ENCODE data around the gene TCP11. TPM values are rescaled to one million over a fixed set of nuclear protein-coding genes. Genes with fewer than 3 reads are reported as not detected.

The TCP11 gene
- total and polyA plus RNA-seq, 5 donors from 2014 or later, result not detected

DNA sequence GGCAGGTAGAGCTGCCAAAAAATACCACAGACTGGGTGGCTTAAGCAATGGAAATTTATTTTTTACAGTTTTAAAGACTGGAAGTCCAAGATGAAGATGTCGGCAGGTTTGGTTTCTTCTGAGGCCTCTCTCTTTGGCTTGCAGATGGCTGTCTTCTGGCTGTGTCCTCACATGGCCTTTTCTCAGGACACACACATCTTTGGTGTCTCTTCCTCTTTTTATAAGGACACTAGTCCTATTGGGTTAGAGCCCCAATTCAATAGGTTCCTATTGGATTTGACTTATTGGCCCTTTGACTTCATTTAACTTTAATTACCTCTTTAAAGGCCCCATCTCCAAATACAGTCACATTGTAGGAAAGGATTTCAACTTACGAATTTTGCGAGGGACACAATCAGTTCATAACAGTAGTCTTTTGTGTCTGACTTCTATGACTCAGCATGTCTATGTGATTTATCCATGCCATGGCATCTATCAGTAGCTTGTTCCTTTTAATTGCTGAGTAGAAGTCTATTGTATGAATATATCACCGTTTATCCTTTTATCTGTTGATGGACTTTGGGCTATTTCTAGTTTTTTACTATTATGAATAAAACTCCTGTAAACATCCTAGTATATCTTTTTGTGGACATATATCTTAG lies 11.0 kb upstream of the TCP11 start:
- H3K27ac ChIP-seq (ENCODE audit: insufficient read depth, low read length, poor library complexity, severe bottlenecking), result no peak overlapping the region
- Mint-ChIP-seq H3K36me3 (no peaks in the 10 kb centered on the region), H3K4me1 (peaks cover 0 to 18% (median 1%) of the 10 kb centered on the region in 4 donors), H3K9me3 (no peaks in the 10 kb centered on the region), H3K27ac (no peak overlapping the region), H3K27me3 (no peaks in the 10 kb centered on the region), H3K4me3 (no peak overlapping the region)
- H3K36me3 ChIP-seq (ENCODE audit: control insufficient read depth, insufficient read depth, low read length), result no peaks in the 10 kb centered on the region
- H3K4me3 ChIP-seq (ENCODE audit: low read depth, low read length), result no peak overlapping the region
- H3K9me3 ChIP-seq (ENCODE audit: control insufficient read depth in 2 of 2, low read length in 2 of 2), result no peaks in the 10 kb centered on the region
- no peaks in the 10 kb centered on the region for H3K27me3 ChIP-seq (ENCODE audit: control insufficient read depth, insufficient read depth, low read length)
- H3K4me1 ChIP-seq (ENCODE audit: control insufficient read depth, insufficient read depth, low read length, poor library complexity, severe bottlenecking), result peaks cover 7% of the 10 kb centered on the region
- ATAC-seq (ENCODE audit: low read depth in 2 of 2) (no peak), DNase-seq (no peak)

DNA sequence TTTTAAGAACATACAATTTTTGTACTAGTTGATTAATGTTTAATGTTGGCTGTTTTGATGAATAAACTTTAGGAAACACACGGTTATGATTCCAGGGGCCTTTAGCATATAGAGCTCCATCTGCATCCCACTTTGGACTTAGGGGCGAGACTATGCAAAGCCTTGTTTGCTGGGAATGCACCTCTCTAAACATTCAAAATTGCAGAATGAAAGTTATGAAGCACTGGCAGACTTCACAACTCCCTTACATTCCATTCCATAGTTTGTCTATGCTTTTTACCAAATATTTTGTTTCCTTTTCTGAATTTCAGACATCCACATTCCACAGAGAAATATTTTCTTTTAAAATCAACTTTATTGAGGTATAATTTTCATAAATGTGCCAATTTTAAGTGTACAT lies 10.3 kb upstream of the TCP11 start:
- Histone ChIP-seq H3K27me3 (ENCODE audit: control insufficient read depth, insufficient read depth, low read length) (no peaks in the 10 kb centered on the region), H3K36me3 (ENCODE audit: control insufficient read depth, insufficient read depth, low read length) (no peaks in the 10 kb centered on the region), H3K4me3 (ENCODE audit: low read depth, low read length) (no peak overlapping the region), H3K9me3 (ENCODE audit: control insufficient read depth in 2 of 2, low read length in 2 of 2) (no peaks in the 10 kb centered on the region), H3K4me1 (ENCODE audit: control insufficient read depth, insufficient read depth, low read length, poor library complexity, severe bottlenecking) (peaks cover 7% of the 10 kb centered on the region), H3K27ac (ENCODE audit: insufficient read depth, low read length, poor library complexity, severe bottlenecking) (no peak overlapping the region)
- Mint-ChIP-seq H3K27ac (no peak overlapping the region), H3K27me3 (no peaks in the 10 kb centered on the region), H3K4me3 (no peak overlapping the region), H3K9me3 (no peaks in the 10 kb centered on the region), H3K4me1 (peaks cover 0 to 18% (median 1%) of the 10 kb centered on the region in 4 donors), H3K36me3 (no peaks in the 10 kb centered on the region)
- ATAC-seq (ENCODE audit: low read depth in 2 of 2) (no peak), DNase-seq (no peak)

- no peak for ATAC-seq (ENCODE audit: low read depth in 2 of 2)
- no peaks in the 10 kb centered on the region for H3K27me3 Mint-ChIP-seq
- H3K4me3 ChIP-seq (ENCODE audit: low read depth, low read length), result no peak overlapping the region
- no peaks in the 10 kb centered on the region for H3K36me3 ChIP-seq (ENCODE audit: control insufficient read depth, insufficient read depth, low read length)
- H3K27ac ChIP-seq (ENCODE audit: insufficient read depth, low read length, poor library complexity, severe bottlenecking), result no peak overlapping the region
- no peaks in the 10 kb centered on the region for H3K9me3 Mint-ChIP-seq
- peaks cover 7% of the 10 kb centered on the region for H3K4me1 ChIP-seq (ENCODE audit: control insufficient read depth, insufficient read depth, low read length, poor library complexity, severe bottlenecking)
- DNase-seq, result no peak
- no peaks in the 10 kb centered on the region for H3K36me3 Mint-ChIP-seq
- peaks cover 0 to 18% (median 1%) of the 10 kb centered on the region in 4 donors for H3K4me1 Mint-ChIP-seq
- no peak overlapping the region for H3K4me3 Mint-ChIP-seq
- H3K27ac Mint-ChIP-seq, result no peak overlapping the region
- H3K9me3 ChIP-seq (ENCODE audit: control insufficient read depth in 2 of 2, low read length in 2 of 2), result no peaks in the 10 kb centered on the region
- no peaks in the 10 kb centered on the region for H3K27me3 ChIP-seq (ENCODE audit: control insufficient read depth, insufficient read depth, low read length)
Measured at GRCh38 chr6:35149891-35150566, 8.9 kb upstream of the TCP11 start.

DNA sequence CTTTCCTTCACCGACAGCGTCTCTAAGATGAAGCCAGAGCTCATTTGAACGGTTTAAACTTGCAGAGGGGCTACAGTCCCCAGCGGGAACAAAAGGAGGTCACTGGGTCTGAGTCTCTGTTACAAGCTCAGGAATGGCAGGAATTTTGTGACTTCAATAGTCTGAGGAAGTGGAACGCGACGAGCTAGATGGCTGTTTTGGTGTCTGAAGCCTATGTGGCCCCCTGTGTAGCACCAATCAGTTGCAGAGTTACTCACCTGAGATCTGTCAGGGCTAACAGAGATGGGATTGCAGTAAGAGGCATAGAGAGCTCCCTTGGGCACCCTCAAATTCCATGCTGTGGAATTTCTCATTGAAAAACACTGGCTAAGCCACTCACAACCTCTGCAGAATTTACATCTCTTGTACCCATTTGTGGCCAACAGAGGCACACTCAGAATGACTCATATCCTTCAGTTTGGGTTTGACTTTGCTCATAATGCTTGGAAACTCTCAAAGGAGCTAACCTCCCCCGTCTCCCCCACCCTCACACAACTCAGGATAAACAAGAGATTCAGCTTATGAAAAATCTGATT lies 7.1 kb upstream of the TCP11 start:
- peak in 1 of 2 donors; percentile 52 for ATAC-seq (ENCODE audit: low read depth in 2 of 2)
- peak overlapping the region in 1 of 3 donors; percentile 33 for H3K27ac Mint-ChIP-seq

GRCh38 chr6:35147486-35147885 lies 6.3 kb upstream of the TCP11 start:
- DNase-seq (no peak), ATAC-seq (ENCODE audit: low read depth in 2 of 2) (no peak)
- Mint-ChIP-seq H3K36me3 (no peaks in the 10 kb centered on the region), H3K4me3 (no peak overlapping the region), H3K27me3 (no peaks in the 10 kb centered on the region), H3K9me3 (no peaks in the 10 kb centered on the region), H3K27ac (no peak overlapping the region), H3K4me1 (peaks cover 0 to 12% (median 2%) of the 10 kb centered on the region in 4 donors)
- peaks cover 7% of the 10 kb centered on the region for H3K4me1 ChIP-seq (ENCODE audit: control insufficient read depth, insufficient read depth, low read length, poor library complexity, severe bottlenecking)
- H3K9me3 ChIP-seq (ENCODE audit: control insufficient read depth in 2 of 2, low read length in 2 of 2), result no peaks in the 10 kb centered on the region
- H3K27me3 ChIP-seq (ENCODE audit: control insufficient read depth, insufficient read depth, low read length), result no peaks in the 10 kb centered on the region
- H3K27ac ChIP-seq (ENCODE audit: insufficient read depth, low read length, poor library complexity, severe bottlenecking), result no peak overlapping the region
- no peak overlapping the region for H3K4me3 ChIP-seq (ENCODE audit: low read depth, low read length)
- H3K36me3 ChIP-seq (ENCODE audit: control insufficient read depth, insufficient read depth, low read length), result no peaks in the 10 kb centered on the region

More for the DNA sequence above, 7.1 kb upstream of the TCP11 start:
- Histone ChIP-seq H3K36me3 (ENCODE audit: control insufficient read depth, insufficient read depth, low read length) (no peaks in the 10 kb centered on the region), H3K27me3 (ENCODE audit: control insufficient read depth, insufficient read depth, low read length) (no peaks in the 10 kb centered on the region), H3K9me3 (ENCODE audit: control insufficient read depth in 2 of 2, low read length in 2 of 2) (no peaks in the 10 kb centered on the region), H3K4me3 (ENCODE audit: low read depth, low read length) (no peak overlapping the region), H3K4me1 (ENCODE audit: control insufficient read depth, insufficient read depth, low read length, poor library complexity, severe bottlenecking) (peaks cover 7% of the 10 kb centered on the region), H3K27ac (ENCODE audit: insufficient read depth, low read length, poor library complexity, severe bottlenecking) (no peak overlapping the region)
- Mint-ChIP-seq H3K4me3 (no peak overlapping the region), H3K4me1 (peaks cover 0 to 12% (median 1%) of the 10 kb centered on the region in 4 donors), H3K27me3 (no peaks in the 10 kb centered on the region), H3K36me3 (no peaks in the 10 kb centered on the region), H3K9me3 (no peaks in the 10 kb centered on the region)
- peak in 1 of 3 donors; percentile 88 for DNase-seq

DNA sequence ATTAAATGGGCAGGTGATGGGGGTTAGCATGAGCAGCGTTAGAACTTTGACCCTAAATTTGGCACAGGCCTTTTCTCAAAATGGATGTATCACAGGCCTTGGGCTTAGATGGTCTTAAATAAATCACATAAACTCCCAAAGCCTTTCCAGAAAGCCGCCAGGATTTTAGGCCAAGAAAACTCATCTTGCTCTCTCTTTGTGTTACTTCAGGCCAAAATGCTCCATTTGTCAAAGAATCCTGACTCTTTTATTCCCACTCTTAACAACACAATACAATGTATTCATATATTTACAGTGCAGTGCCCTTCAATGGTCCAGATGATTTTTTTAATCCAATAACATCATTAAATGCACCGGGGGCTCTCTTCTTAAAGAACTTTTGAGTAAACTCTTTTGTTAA lies 5.9 kb upstream of the TCP11 start:
- no peaks in the 10 kb centered on the region for H3K27me3 Mint-ChIP-seq
- no peaks in the 10 kb centered on the region for H3K9me3 Mint-ChIP-seq

GRCh38 chr6:35146453-35146852 lies 5.3 kb upstream of the TCP11 start:
- H3K4me3 ChIP-seq (ENCODE audit: low read depth, low read length), result no peak overlapping the region
- ATAC-seq (ENCODE audit: low read depth in 2 of 2) (no peak), DNase-seq (peak in 1 of 3 donors; percentile 64)
- no peaks in the 10 kb centered on the region for H3K36me3 Mint-ChIP-seq
- no peaks in the 10 kb centered on the region for H3K27me3 ChIP-seq (ENCODE audit: control insufficient read depth, insufficient read depth, low read length)
- peaks cover 0 to 12% (median 4%) of the 10 kb centered on the region in 4 donors for H3K4me1 Mint-ChIP-seq
- H3K4me3 Mint-ChIP-seq, result no peak overlapping the region
- peaks cover 4% of the 10 kb centered on the region for H3K27me3 Mint-ChIP-seq
- H3K9me3 Mint-ChIP-seq, result no peaks in the 10 kb centered on the region
- no peaks in the 10 kb centered on the region for H3K9me3 ChIP-seq (ENCODE audit: control insufficient read depth in 2 of 2, low read length in 2 of 2)
- H3K27ac ChIP-seq (ENCODE audit: insufficient read depth, low read length, poor library complexity, severe bottlenecking), result no peak overlapping the region
- no peaks in the 10 kb centered on the region for H3K36me3 ChIP-seq (ENCODE audit: control insufficient read depth, insufficient read depth, low read length)
- H3K4me1 ChIP-seq (ENCODE audit: control insufficient read depth, insufficient read depth, low read length, poor library complexity, severe bottlenecking), result peaks cover 9% of the 10 kb centered on the region
- no peak overlapping the region for H3K27ac Mint-ChIP-seq

More for the DNA sequence above, 5.9 kb upstream of the TCP11 start:
- Mint-ChIP-seq H3K4me3 (no peak overlapping the region), H3K27ac (no peak overlapping the region), H3K4me1 (peaks cover 0 to 12% (median 2%) of the 10 kb centered on the region in 4 donors), H3K36me3 (no peaks in the 10 kb centered on the region)
- no peaks in the 10 kb centered on the region for H3K9me3 ChIP-seq (ENCODE audit: control insufficient read depth in 2 of 2, low read length in 2 of 2)
- no peaks in the 10 kb centered on the region for H3K27me3 ChIP-seq (ENCODE audit: control insufficient read depth, insufficient read depth, low read length)
- H3K27ac ChIP-seq (ENCODE audit: insufficient read depth, low read length, poor library complexity, severe bottlenecking), result no peak overlapping the region
- DNase-seq, result no peak
- H3K4me1 ChIP-seq (ENCODE audit: control insufficient read depth, insufficient read depth, low read length, poor library complexity, severe bottlenecking), result peaks cover 7% of the 10 kb centered on the region
- H3K36me3 ChIP-seq (ENCODE audit: control insufficient read depth, insufficient read depth, low read length), result no peaks in the 10 kb centered on the region
- no peak overlapping the region for H3K4me3 ChIP-seq (ENCODE audit: low read depth, low read length)
- ATAC-seq (ENCODE audit: low read depth in 2 of 2), result no peak

Measured in CD4-positive, CD25-positive, alpha-beta regulatory T cell (primary cell).